ENCODE data around the gene HCFC1R1. TPM values are rescaled to one million over a fixed set of nuclear protein-coding genes. Genes with fewer than 3 reads are reported as not detected.
A peak's percentile ranks its signal among the peaks of the same experiment; 100 is the strongest.

HCFC1R1 gene
- total RNA-seq, 2 donors from 2014 or later, result 19.9 to 120 TPM

DNA sequence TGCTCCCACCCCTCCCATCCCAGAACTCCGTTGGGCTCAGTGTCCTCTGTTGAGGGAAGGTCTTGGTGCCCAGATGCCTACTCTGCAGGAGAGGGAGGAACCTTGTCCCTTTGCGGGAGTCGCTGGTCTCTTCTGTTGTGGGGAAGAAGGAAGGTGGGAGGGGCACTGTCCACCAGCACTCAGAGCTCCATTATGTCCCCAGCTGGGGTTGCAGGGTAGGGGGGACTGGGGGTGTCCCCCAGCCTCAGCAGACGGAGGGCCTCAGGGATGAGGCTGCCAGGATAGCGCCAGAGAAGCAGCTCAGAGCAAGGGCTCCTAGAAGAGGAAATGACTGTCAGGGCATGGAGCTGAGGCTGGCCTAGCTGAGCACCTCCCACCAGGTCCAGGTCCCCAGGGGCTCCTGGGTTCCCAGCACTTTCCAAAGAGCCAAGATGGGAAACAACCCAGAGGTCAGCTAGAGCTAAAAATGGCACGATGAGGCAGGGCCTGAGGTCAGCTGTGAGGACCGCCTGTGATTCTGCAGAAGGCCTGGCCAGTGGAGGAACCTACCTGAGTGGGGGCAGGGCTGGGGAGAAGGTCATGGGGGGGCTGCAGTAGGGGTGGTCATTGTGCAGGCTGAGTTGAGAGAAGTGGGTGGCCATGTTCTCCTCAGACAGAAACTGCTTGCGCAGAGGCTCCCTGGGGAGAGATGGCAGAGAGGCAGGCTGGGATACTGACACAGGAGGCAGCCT lies 893 bp downstream of the HCFC1R1 start:
- TF ChIP-seq, protein P1, sequence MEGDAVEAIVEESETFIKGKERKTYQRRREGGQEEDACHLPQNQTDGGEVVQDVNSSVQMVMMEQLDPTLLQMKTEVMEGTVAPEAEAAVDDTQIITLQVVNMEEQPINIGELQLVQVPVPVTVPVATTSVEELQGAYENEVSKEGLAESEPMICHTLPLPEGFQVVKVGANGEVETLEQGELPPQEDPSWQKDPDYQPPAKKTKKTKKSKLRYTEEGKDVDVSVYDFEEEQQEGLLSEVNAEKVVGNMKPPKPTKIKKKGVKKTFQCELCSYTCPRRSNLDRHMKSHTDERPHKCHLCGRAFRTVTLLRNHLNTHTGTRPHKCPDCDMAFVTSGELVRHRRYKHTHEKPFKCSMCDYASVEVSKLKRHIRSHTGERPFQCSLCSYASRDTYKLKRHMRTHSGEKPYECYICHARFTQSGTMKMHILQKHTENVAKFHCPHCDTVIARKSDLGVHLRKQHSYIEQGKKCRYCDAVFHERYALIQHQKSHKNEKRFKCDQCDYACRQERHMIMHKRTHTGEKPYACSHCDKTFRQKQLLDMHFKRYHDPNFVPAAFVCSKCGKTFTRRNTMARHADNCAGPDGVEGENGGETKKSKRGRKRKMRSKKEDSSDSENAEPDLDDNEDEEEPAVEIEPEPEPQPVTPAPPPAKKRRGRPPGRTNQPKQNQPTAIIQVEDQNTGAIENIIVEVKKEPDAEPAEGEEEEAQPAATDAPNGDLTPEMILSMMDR (IDR thresholded peaks at IDR 0.05), result no peak
- Histone ChIP-seq H3K9me3 (no peaks in the 10 kb centered on the region), H3K36me3 (peaks cover 12% of the 10 kb centered on the region), H3K27ac (peak overlapping the region; percentile 94 to 100), H3K27me3 (replicated peaks; ENCODE audit: insufficient read depth) (no peaks in the 10 kb centered on the region), H3K4me1 (ENCODE audit: control insufficient read depth in 1 of 2, low read depth in 2 of 2) (peaks cover 0 to 39% of the 10 kb centered on the region in 2 donors), H3K4me3 (peak overlapping the region; percentile 98)
- ATAC-seq (ENCODE audit: insufficient number of reproducible peaks, low FRiP score, low read depth) (peak; percentile 3), DNase-seq (ENCODE audit: low spot score) (peak; percentile 45)

- ATAC-seq (ENCODE audit: insufficient number of reproducible peaks, low FRiP score, low read depth) (peak; percentile 36), DNase-seq (ENCODE audit: low spot score) (peak; percentile 78)
- peaks cover 0 to 39% of the 10 kb centered on the region in 2 donors for H3K4me1 ChIP-seq (ENCODE audit: control insufficient read depth in 1 of 2, low read depth in 2 of 2)
Observed at GRCh38 chr16:3022208-3022683, 1.5 kb downstream of the HCFC1R1 start.

GRCh38 chr16:3021449-3022207 lies 2.1 kb downstream of the HCFC1R1 start:
- ATAC-seq (ENCODE audit: insufficient number of reproducible peaks, low FRiP score, low read depth) (peak; percentile 30), DNase-seq (ENCODE audit: low spot score) (peak; percentile 75)
- TF ChIP-seq, protein P1 (IDR thresholded peaks at IDR 0.05), result peak; percentile 6
- peak overlapping the region; percentile 98 for H3K4me3 ChIP-seq
- H3K9me3 ChIP-seq, result no peaks in the 10 kb centered on the region
- no peaks in the 10 kb centered on the region for H3K27me3 ChIP-seq (replicated peaks; ENCODE audit: insufficient read depth)
- H3K27ac ChIP-seq, result peak overlapping the region; percentile 94 to 100
- peaks cover 10% of the 10 kb centered on the region for H3K36me3 ChIP-seq
- H3K4me1 ChIP-seq (ENCODE audit: control insufficient read depth in 1 of 2, low read depth in 2 of 2), result peaks cover 0 to 39% of the 10 kb centered on the region in 2 donors

More at GRCh38 chr16:3022208-3022683, 1.5 kb downstream of the HCFC1R1 start:
- TF ChIP-seq, protein P1 (IDR thresholded peaks at IDR 0.05), result no peak
- H3K4me3 ChIP-seq, result peak overlapping the region; percentile 98
- H3K27ac ChIP-seq, result peak overlapping the region; percentile 94 to 100
- H3K36me3 ChIP-seq, result peaks cover 12% of the 10 kb centered on the region
- H3K27me3 ChIP-seq (replicated peaks; ENCODE audit: insufficient read depth), result no peaks in the 10 kb centered on the region
- H3K9me3 ChIP-seq, result no peaks in the 10 kb centered on the region

DNA sequence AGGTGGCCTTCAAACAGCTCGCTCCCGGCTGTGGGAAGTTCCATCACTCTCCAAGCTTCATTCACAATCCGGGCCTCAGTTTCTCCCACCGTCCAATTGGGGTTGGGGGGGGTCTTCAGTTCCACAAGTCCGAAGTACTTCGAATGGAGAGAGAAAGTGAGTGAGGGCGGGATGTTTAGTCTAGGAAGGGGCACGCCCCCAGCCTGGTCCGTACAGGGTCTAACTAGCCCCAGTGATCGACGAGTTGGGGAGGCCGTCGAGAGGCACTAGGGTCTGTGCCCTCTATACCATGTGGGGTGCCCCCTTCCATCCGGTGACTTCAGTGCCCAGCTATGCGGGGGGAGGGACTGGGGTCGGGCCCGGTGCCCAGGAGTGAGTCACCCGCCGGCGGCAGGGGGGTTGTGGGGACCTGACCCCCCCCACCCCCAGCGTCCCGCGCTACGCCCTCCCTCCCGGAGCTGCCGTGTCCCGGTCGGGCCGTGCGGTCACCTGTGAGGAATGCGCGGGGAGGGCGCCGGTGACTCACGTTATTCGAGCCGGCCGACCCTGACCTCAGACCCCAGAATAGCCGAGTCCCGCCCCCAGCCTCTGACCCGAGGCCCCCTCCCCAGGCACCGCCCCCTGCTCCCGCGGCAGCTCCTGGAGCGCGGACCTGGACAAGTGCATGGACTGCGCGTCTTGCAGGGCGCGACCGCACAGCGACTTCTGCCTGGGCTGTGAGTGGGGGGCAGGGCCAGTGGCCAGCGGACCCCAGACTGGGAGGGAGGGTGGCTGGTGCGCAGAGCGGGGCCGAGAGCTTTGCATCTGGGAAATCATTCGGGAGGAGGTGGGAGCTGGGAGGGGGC lies 2.9 kb downstream of the HCFC1R1 start:
- H3K36me3 ChIP-seq, result peaks cover 2% of the 10 kb centered on the region
- H3K4me3 ChIP-seq, result peak overlapping the region; percentile 98
- ATAC-seq (ENCODE audit: insufficient number of reproducible peaks, low FRiP score, low read depth) (peak; percentile 52), DNase-seq (ENCODE audit: low spot score) (peak; percentile 76)
- peaks cover 0 to 39% of the 10 kb centered on the region in 2 donors for H3K4me1 ChIP-seq (ENCODE audit: control insufficient read depth in 1 of 2, low read depth in 2 of 2)
- no peaks in the 10 kb centered on the region for H3K27me3 ChIP-seq (replicated peaks; ENCODE audit: insufficient read depth)
- H3K27ac ChIP-seq, result peak overlapping the region; percentile 94 to 100
- TF ChIP-seq, protein P1 (IDR thresholded peaks at IDR 0.05), result no peak
- H3K9me3 ChIP-seq, result no peaks in the 10 kb centered on the region

Measured in thoracic aorta (tissue), 2 donors.